Breast epithelium (tissue), 3 donors: Measurements from ENCODE around the gene SYNDIG1.

Source experiments
- POLR2A ChIP-seq: fragments of 450-650 bp; IDR thresholded peaks from one replicate; pipeline ENCODE4 v1.6.1; 2016; ENCODE audit warnings: antibody characterized with exemption, mild to moderate bottlenecking, moderate library complexity
- POLR2AphosphoS5 ChIP-seq, 3 donors: sonication (generic); formaldehyde crosslinking; IDR thresholded peaks; one replicate each; pipeline ENCODE4 v1.6.1; 2017; ENCODE audit warnings: antibody characterized with exemption in 3 of 3
- TF ChIP-seq, protein P1 (sequence below), 3 donors: fragments of 450-650 bp; IDR thresholded peaks; one replicate each; pipeline ENCODE4 v1.5.1; 2016 to 2017; ENCODE audit warnings: antibody characterized with exemption in 3 of 3, mild to moderate bottlenecking in 3 of 3, moderate library complexity in 3 of 3

DNA sequence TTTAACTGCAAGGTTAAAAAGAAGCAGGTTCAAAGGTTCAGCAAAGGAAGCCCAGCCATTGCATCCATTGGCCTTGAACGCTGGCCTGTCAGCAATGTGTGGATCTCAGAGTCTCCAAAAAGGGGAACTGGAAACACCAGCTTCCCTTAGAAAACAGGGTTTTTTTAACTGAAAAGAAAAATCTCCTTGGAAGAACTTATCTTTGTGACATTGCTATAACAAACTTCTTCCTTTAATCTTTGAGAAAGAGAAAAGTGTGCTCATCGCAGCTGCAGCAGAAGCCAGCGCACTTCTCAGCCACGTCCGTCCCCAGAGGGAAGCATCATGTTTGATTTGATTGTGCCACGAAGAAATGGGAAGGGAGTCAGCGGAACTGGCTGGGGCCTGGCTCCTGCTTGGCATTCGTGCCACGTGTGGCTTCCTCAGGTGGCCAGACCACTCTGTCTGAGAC is 215.0 kb downstream of the SYNDIG1 start:
- TF ChIP-seq, protein P1, sequence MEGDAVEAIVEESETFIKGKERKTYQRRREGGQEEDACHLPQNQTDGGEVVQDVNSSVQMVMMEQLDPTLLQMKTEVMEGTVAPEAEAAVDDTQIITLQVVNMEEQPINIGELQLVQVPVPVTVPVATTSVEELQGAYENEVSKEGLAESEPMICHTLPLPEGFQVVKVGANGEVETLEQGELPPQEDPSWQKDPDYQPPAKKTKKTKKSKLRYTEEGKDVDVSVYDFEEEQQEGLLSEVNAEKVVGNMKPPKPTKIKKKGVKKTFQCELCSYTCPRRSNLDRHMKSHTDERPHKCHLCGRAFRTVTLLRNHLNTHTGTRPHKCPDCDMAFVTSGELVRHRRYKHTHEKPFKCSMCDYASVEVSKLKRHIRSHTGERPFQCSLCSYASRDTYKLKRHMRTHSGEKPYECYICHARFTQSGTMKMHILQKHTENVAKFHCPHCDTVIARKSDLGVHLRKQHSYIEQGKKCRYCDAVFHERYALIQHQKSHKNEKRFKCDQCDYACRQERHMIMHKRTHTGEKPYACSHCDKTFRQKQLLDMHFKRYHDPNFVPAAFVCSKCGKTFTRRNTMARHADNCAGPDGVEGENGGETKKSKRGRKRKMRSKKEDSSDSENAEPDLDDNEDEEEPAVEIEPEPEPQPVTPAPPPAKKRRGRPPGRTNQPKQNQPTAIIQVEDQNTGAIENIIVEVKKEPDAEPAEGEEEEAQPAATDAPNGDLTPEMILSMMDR (IDR thresholded peaks at IDR 0.05) = no peak
- TF ChIP-seq POLR2A (no peak), POLR2AphosphoS5 (IDR thresholded peaks at IDR 0.05) (no peak)
